Gastroesophageal sphincter (tissue), 3 donors: ENCODE data around the gene C17orf67.

Source experiments
- CTCF ChIP-seq, 4 experiments: fragments of 200-600 bp in 2 of 4; fragments of 450-650 bp in 2 of 4; sonication (generic) in 1 of 4; IDR thresholded peaks; one replicate each; pipeline ENCODE4 v1.5.1; 2017 to 2019; ENCODE audit warnings: antibody characterized with exemption in 4 of 4, mild to moderate bottlenecking in 2 of 4, moderate library complexity in 2 of 4
- POLR2A ChIP-seq, 2 donors: fragments of 450-650 bp; IDR thresholded peaks; one replicate each; pipeline ENCODE4 v1.6.1; 2017; ENCODE audit warnings: antibody characterized with exemption in 2 of 2, mild to moderate bottlenecking in 2 of 2, moderate library complexity in 1 of 2
- POLR2AphosphoS5 ChIP-seq: sonication (generic); formaldehyde crosslinking; IDR thresholded peaks from one replicate; pipeline ENCODE4 v1.6.1; 2017; ENCODE audit warnings: antibody characterized with exemption

DNA sequence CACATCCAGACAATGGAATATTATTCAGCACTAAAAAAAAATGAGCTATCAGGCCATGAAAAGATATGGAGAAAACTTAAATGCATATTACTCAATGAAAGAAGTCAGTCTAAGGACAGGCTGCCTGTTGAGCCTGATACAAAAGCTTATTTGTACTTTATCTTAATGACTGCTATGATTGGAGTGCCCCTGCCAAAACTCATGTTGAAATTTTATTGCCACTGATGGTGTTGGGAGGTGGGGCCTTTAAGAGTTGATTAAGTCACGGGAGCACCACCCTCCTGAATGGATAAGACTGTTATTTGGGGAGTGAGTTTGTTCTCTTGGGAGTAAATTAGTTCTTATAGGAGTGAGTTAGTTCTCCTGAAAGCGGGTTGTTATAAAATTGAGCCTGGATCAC, 9.9 kb downstream of the C17orf67 start:
- TF ChIP-seq POLR2A (IDR thresholded peaks at IDR 0.05) (no peak), CTCF (IDR thresholded peaks at IDR 0.05) (no peak), POLR2AphosphoS5 (no peak)
